NAMALWA (cell line): Measurements from ENCODE around the gene CTNNA2.

Experiments
- DNase-seq: peaks from one replicate; pipeline ENCODE4 v3.0.0-alpha.2; 2015; ENCODE audit warnings: low spot score

The CTNNA2 gene

GRCh38 chr2:79713131-79713785 is 200.4 kb downstream of the CTNNA2 start:
- no peak for DNase-seq

GRCh38 chr2:79714283-79714682 is 201.4 kb downstream of the CTNNA2 start:
- DNase-seq: no peak

- no peak for DNase-seq
Observed at GRCh38 chr2:79715338-79715737, 202.5 kb downstream of the CTNNA2 start.

GRCh38 chr2:79716266-79716665 is 203.4 kb downstream of the CTNNA2 start:
- DNase-seq: no peak

GRCh38 chr2:79717364-79718007 is 204.6 kb downstream of the CTNNA2 start:
- no peak for DNase-seq

GRCh38 chr2:79721061-79721460 is 208.2 kb downstream of the CTNNA2 start:
- no peak for DNase-seq

GRCh38 chr2:79721966-79722365 is 209.1 kb downstream of the CTNNA2 start:
- no peak for DNase-seq

GRCh38 chr2:79723830-79724229 is 211.0 kb downstream of the CTNNA2 start:
- no peak for DNase-seq

- DNase-seq: no peak
Observed at GRCh38 chr2:79729532-79729931, 216.7 kb downstream of the CTNNA2 start.

- DNase-seq: no peak
Observed at GRCh38 chr2:79734518-79734917, 221.7 kb downstream of the CTNNA2 start.

GRCh38 chr2:79740879-79741443 is 228.1 kb downstream of the CTNNA2 start:
- DNase-seq: no peak

- no peak for DNase-seq
Observed at GRCh38 chr2:79750321-79750720, 237.5 kb downstream of the CTNNA2 start.

- no peak for DNase-seq
Observed at GRCh38 chr2:79757526-79757925, 244.7 kb downstream of the CTNNA2 start.

- DNase-seq: no peak
Observed at GRCh38 chr2:79758042-79758441, 245.2 kb downstream of the CTNNA2 start.

GRCh38 chr2:79758749-79759282 is 246.0 kb downstream of the CTNNA2 start:
- no peak for DNase-seq

GRCh38 chr2:79770926-79771325 is 258.1 kb downstream of the CTNNA2 start:
- no peak for DNase-seq

GRCh38 chr2:79771493-79771892 is 258.6 kb downstream of the CTNNA2 start:
- DNase-seq: no peak

GRCh38 chr2:79774016-79774415 is 261.2 kb downstream of the CTNNA2 start:
- DNase-seq: no peak

GRCh38 chr2:79776461-79776860 is 263.6 kb downstream of the CTNNA2 start:
- DNase-seq: no peak

GRCh38 chr2:79780781-79781180 is 267.9 kb downstream of the CTNNA2 start:
- no peak for DNase-seq

GRCh38 chr2:79782576-79783452 is 270.0 kb downstream of the CTNNA2 start:
- DNase-seq: no peak

GRCh38 chr2:79788952-79789651 is 276.3 kb downstream of the CTNNA2 start:
- no peak for DNase-seq
